GM21717 (cell line): ENCODE results near the gene HIVEP3.

Experiments used
- ATAC-seq: cut with Tn5 transposase; IDR thresholded peaks from one replicate; pipeline ENCODE4 v1.9.1; 2021; ENCODE audit warnings: mild to moderate bottlenecking, moderate library complexity; ENCODE audit not compliant: unreplicated experiment

The HIVEP3 gene

DNA sequence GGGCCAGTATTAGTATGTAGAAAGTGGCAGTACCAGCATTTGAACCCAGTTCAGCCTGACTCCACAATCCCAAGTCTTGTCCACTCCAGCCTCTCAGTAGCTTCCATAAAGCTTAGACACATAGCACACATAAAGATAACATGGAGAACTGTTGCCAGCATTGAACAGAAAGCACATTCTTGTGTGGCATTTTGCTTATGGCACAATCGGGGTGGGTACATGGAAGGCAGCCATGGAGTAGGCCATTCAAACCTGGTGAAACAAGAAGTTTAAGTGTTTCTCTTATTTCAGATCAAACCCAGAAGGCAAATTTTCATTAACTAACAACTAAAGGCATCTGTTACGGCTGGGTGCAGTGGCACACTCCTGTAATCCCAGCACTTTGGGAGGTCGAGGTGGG is 102.7 kb downstream of the HIVEP3 start:
- no peak for ATAC-seq

DNA sequence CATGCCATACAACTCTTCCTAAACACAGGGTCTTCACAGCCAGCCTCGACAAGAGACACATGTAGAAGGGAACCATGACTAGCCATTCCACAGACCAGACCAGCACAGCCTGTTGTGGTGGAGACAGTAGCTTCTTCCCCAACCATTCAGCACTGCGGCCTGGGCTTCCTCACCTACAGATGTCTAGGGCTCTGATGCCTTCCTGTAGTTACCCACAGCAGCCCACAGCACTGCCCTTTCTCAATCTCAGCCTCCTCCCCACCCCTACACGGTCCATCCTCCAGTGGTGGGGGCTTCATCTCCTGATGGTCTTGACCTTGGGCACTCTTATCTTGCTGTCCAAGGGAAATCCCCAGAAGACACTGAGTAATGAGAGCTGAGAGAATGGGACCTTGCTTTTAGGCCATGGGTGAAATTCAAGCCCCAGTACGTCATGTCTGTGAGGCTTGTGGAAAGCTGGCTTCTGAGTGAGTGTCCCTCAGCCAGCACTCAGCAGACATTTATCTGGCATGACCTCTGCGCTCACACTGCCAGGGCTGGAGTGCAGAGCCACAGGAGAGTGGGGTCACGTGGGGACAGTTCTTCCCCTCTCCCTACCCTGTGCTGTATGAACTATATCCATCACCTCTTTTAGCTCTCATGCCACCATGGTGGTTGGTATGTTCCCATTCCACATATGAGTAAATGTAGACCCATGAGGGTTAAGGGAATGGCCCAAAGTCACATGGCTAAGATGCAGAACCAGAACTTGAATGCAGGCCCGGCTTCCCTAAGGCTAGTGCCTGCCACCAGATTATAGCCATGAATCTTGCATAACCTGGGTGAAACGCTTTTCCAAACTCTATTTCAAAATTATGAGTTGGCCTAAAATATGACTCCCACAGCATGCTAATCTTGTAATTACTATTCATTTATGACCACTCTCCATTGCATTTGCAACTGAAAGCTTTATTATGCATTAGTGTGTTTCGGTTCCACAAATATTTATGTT is 104.7 kb downstream of the HIVEP3 start:
- no peak for ATAC-seq

DNA sequence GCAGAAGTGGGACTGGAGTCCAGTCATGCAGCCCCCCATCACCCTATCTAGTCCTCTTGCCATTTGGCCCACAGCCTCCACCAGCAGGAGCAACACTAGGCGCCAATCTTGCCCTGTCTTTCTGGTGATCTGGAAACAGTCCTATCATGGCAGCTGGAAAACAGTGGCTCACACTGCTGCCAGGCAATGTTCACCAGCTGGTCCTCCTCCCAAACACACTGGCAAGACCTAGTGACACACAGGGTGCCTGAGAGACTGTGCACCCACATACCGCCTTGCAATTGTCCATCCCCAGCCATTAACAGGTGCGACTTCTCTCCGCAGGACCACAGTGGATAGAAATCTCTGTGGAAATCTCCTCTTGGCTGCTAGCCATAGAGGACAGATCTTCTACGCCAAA is 105.5 kb downstream of the HIVEP3 start:
- no peak for ATAC-seq

DNA sequence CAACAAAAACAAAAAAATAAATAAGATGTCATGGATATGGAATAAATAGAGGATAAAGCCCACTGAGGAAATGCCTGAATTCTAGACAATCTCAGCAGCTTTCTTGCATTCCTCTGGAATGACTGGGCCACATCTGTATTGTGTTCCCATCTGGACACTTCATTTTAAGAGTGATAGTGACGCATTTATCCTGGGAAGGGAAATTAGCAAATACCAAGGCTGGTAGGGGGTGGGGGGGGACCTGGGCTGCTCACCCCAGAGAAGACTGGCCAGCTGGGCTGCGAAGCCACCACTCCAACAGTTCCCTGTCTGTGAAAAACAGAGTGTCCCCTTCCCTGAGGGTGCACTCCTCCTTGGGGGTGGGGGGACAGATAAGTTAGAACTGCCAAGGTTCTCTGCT is 106.3 kb downstream of the HIVEP3 start:
- ATAC-seq = no peak

DNA sequence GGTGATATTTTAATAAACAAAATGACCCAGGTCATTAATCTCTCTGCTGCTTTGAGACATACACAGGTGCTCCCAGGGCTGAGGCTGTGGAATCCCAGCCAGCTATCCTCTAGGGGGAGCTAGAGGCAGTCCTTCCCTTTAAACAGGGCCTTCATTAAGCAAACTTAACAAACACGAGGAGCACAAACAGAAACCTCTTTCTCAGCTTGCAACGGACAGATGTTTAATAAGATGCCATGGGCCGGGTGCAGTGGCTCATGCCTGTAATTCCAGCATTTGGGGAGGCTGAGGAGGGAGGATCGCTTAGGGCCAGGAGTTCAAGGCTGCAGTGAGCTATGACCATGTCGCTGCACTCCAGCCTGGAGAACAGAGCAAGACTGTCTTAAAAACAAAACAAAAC is 106.7 kb downstream of the HIVEP3 start:
- ATAC-seq = no peak

DNA sequence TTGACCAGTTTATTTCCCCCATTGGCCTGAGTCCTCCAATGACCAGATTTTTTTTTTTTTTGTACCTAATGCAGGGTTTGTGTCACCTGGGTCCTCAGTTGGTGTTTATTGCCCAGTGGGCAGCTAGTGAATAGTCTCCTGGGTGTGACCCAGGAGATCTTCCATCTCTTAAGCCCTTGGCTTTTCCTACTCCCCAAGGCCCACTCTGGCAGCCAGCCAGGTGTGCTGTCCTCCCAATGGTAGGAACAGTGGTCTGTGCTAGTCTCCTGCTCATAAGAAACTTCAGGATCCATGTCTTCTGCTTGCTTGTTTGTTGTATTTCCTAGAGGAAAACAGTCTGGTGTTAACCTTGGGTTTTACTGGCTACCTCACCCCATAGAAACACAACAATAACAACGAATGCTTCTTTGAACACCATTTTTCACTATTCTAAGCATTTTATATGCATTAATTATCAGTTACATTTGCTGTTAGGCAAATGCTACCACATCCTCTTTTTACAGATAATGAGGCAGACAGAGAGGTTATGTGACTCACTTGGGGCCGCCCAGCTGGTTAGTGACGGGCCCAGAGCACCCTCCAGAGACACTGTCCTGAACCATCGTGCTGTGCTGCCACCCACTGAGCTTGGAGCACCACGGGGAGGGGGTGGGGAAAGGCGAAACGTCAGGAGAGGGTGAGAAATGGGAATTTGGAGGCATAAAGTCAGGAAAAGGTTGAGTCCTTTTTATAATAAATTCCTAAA is 107.5 kb downstream of the HIVEP3 start:
- no peak for ATAC-seq

DNA sequence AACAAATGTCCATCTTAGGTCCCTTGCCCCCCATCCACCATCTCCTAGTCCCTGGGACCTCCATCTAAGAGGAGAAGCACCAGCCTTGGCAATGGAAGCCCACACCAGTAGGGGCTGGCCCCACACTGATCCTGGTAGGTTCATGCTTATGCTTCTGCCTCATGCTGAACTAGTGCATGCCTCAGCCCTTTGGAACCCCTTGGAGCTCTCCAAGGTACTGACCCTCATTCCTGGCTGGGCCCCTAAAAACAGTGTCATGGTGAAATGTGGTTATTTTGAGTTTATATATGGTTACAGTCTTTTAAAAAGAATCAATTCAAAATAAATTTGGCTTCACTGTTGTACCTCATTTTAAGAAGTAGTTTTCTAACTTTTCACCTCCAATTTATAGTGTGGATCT is 108.3 kb downstream of the HIVEP3 start:
- no peak for ATAC-seq

DNA sequence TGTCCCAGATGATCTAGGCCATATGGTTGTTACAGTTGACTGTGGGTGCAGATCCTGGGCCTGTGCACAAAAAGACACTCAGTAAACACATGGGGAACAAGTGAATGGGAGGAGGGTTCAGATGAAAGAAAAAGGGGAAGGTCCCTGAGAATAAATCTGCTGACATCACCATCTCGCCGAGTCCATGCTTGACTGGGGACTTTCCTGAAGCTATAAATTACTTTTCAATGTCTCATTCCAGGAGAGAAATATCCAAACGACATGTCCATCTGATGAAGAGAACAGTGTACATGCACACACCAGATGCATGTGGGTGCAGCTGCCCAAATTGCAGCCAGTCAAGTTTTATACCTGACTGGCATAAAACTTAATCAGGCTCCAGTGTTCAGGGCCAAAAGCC is 109.0 kb downstream of the HIVEP3 start:
- no peak for ATAC-seq

DNA sequence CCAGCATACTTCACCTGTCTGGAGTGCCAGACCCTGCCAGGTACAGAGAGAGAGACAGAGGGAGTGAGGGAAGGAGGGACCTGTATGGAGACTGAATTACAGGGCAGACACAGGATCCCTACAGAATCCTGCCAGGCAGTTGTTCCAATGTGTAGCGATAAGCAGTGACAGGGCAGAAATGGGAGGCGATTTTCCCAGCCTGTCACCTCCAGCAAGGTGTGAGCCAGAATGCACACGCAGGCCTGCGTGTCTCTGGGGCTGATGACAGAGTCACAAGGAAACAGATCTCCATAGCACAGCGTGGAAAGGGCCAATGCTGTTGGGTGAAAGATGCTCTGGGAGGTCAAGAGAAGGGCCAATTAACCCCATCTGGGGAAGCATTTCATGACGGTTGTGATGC is 111.3 kb downstream of the HIVEP3 start:
- no peak for ATAC-seq

DNA sequence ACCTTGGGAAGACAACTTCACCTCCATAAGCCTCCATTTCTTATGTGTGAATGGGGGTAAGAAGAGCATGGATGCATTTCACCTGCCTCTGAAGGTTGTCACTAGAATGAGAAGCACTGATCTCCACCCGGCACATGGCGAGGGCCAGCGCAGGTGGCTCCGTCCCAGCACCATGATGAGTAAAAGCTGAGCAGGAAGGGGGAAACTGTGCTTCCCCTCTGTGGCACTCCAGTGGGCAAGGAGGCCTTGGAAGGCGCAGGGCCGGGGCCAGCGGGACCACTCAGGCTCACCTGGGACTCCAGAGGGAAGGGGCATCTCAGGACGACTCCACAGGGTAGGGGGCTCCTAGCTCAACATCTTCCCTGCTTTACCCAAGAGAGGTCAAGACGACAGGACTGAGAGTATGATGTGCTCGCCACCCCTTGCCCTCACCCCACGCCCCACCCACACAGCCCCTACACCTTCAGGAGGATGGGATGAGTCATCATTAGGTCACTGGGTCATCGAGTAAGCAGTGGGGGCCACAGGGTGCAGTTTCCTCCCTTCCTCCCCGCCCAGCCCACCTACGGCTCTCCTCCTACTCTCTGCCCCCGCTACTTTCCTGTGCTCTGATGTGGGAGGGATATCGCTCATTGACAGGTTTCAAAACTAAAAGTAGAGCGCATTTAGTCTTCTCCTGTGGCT is 112.1 kb downstream of the HIVEP3 start:
- no peak for ATAC-seq

DNA sequence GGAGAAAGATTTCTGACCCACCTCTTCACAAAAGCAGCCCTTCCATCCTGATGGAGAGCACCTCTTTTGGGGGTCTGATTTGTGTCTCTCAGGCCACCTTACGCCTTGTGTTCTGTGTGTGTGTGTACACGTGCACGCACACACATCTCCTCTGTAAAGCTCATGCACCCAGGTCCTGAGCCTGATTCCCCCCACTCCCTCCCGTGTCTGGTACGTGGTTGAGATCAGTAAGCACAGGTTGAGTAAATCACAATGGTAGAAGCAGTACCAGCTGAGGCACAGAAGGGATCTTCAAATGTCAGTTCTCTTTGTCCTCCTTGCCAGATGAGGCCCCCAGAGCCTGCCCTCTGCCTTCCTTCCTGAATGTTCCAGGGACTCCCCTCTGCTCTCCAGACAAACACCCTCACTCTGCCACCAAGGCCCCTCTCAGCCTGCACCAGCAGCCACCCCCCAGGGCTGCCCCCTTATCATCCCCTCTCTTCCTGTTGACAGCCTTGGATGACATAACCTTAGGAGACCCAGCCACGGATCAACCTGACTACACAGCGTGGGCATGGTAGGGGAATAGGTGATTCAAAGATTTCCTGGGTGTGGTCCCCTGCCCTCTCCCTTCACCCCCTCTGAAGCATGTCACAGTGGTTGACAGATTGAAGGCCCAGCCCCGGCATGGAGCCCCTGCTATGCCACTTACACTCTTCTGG is 112.8 kb downstream of the HIVEP3 start:
- ATAC-seq = no peak

DNA sequence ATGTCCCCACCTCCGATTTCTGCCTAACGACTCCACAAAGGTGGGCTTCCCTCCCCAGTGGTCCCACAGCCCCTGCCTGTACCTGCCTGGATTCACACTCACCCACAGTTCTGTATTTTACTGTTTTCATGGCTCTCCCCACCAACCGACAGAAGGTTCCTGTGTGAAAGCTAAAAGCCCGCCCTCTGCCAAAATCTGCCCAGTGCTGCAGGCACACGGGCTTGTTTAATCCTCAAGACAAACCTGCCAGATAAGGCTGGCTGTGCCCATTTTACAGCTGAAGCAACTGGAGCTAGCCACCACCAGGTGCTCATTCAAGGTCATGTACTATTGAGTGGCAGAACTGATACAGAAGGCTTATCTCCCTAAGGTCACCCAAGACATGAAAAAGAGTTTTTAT is 114.5 kb downstream of the HIVEP3 start:
- ATAC-seq = no peak

DNA sequence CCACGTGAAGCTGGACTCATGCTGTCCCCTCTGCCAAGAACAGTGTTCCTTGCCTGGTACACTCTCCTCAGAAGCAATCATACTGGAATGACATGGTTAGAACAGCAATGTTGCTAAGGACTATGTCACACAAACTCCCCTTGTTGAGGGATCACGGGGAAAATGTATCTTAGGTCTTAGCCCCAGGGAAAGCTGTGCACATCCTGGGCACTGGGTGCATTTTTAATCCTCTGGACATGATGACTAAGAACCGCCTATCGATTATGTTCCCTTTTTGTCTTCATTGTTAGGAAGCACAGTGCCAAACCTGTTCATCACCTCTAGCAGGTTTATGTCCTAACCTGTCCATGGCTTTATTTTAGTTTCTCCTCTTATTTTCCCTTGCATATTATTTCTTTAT is 115.1 kb downstream of the HIVEP3 start:
- ATAC-seq = no peak

DNA sequence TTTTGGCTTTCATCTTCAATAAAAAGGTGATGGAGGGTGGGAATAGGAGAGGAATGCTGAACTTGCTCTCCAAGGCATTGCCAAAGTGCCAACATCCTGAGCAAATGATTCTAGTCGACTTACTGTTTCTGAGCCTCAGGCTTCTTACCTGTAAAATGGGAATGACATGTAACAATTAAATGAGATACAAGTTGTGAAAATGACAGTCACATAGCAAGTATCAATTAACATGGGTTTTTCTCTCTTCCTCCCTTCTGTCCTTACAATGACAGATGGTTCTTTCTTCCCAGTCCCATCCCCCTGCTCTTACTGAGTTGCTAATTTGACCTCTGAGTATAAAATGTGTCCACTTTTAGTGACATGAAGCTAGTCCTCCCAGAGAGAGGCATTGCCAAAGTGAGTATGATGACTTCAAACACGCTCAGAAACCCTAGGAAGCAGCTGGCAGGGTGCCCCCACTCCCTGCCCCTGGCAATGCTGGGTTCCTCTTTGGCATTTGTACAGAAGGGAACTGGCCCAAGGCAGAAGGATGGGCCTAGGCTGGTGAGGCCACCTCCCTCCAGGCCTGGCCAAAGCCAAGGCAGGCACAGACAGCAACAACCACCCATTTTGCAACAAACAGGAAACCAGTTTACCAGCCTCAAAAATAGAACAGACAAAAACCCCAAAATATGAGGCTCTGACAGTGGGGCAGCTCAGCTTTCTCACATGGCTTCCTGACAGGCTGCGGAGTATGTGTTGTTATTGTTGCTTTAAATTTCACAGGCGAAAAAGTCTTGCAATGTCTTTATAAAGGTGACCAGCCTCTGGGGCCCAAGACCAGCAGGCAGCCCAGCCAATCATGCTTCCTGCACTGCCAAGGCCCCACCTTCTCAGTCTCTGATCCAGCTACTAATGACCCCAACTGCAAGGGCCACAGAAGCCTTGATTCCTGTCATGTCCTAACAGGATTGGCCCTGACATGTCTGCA is 115.9 kb downstream of the HIVEP3 start:
- ATAC-seq = peak; percentile 49

DNA sequence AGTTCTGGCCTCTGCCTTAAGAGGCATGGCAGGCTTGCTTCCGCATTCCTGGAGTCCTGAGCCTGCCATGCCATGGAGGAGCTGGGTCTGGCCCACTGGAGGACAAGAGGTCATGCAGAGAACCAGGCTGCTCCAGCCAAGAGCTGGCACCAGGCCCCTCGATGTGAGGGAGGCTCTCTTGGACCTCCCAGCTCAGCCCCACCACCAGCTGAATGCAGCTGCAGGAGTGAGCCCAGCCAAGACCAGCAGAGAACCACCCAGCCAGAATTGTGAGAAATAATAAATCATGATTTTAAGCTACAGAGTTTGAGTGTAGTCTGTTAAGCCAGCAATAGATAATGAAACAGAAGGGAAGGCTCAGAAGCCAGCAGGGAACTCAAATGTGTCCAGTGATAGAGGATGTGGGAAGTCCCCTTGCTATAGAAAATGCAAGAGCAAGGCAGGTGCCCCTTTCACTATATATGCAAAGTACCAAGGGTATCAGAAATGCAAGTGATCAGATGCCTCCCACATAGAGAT is 118.4 kb downstream of the HIVEP3 start:
- ATAC-seq = peak; percentile 55

DNA sequence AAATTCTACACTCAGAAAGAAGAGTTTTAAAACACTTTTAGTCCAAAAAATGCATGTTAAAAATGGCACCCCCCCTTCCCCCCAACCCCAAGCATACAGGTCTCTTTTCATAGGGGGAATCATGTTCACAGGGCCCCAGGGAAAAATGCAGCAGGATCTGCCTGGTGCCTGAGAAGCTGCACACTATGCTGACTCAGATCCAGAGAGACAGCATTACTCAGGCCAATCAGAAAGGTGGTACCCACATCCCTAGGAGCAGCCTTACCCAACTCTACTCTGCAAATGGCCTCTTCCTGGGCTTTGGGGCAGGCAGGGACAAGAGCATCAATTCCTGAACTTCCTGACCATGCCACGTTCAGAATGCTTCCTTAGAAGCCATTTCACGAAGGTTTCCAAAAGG is 119.0 kb downstream of the HIVEP3 start:
- no peak for ATAC-seq

DNA sequence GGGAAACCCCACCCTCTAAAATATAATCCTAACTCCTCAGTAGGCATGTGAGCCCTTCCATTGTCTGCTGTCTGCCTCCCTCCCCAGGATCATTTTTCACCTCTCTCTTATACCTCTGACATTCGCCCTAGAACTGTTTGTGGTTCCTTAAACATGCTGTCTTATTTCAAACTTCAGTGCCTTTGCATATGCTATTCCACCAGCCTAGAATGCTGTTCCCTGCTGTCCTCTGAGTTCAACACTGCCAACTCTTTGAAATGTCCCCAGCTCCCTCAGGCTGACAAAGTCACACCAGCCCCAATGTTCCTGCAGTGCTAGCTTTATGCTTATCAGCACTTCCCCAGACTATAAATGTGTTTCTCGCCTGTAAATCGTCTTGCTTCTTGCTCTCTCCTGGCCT is 119.5 kb downstream of the HIVEP3 start:
- no peak for ATAC-seq

DNA sequence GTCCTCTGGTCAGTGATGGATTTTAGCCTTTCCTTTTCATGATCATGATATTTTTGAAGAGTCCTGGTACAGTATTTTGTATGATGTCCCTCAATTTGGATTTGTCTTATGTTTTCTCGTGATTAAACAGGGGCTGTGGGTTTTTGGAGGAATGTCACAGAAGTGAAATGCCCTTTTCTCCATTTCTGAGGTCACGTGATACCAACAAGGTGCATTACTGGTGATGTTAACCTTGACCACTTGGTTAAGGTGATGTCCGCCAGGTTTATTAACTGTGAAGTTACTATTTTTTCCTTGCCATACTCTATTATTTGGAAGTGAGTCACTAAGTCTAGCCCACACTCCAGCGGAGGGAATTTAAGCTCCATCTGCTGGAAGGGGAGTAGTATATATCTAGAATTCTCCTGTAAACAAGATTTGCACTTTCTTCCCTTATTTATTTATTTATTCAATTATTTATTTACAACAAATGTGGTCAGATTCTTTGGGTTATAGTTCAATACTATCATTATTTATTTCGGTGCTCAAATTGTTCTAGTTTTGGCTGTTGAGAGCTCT is 123.4 kb downstream of the HIVEP3 start:
- no peak for ATAC-seq

DNA sequence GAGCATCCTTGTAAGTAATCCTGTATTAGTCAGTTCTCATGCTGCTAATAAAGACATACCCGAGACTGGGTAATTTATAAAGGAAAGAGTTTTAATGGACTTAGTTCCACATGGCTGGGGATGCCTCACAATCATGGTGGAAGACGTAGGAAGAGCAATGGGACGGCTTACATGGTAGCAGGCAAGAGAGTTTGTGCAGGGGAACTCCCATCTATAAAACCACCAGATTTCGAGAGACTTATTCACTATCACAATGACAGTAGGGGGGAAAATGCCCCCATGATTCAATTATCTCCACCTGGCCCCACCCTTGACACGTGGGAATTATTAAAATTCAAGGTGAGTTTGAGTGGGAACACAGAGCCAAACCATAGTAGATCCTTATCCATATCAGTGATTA is 124.7 kb downstream of the HIVEP3 start:
- no peak for ATAC-seq
